Mammary epithelial cell (primary cell): ENCODE data around the gene AGXT.

Experiments
- EZH2 ChIP-seq: IDR thresholded peaks from 2 replicates; pipeline ENCODE4 v1.6.1; 2012; ENCODE audit warnings: low read length, inconsistent platforms, borderline replicate concordance
- TF ChIP-seq, protein P1 (sequence below), 2 donors: IDR thresholded peaks in 1 of 2; conservative IDR thresholded peaks in 1 of 2; 2 replicates each; pipeline ENCODE4 v1.5.1; 2011 to 2012; ENCODE audit warnings: inconsistent platforms in 2 of 2, low read length in 2 of 2, mild to moderate bottlenecking in 2 of 2, control low read depth in 1 of 2, low read depth in 1 of 2; ENCODE audit not compliant: insufficient read depth in 1 of 2; ENCODE audit errors: extremely low read depth in 1 of 2

DNA sequence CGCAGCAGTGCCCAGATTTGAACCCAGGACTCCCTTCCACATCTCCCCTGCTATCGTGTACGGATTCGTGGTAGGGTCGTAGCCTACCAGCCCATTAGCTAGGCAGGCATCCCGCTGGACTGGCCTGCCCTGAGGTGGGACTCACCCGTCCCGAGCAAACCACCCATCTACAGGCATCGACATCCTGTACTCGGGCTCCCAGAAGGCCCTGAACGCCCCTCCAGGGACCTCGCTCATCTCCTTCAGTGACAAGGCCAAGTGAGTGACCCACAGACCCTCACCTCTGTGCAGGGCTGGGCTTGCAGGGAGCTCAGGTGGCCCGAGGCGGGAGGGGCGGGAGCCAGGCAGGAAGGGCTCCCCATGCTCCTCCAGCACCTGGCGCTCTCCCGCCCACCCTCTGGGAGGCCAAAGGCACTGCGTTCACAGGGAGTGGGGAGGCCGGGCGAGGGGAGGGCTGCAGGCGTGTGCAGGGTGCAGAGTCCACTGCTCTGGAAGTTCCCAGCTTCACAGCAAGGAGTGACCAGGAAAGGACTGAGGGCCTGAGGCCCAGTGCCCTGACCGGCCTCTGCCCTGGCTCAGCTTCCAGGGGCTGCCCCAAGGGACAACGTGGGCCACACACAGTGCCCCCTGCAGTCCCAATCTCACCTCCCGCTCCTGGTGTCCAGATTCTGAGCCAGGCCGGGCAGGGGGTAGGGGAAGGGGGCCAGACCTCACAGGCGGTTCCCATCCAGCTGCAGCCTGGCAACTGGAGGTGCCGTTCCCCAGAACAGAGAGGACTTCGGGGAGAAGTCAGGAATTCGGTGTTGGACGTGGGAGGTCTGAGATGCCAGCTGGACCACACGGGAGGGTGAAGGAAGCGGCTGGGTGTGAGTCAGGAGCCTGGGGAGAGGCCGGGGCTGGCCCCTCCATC is 5.4 kb downstream of the AGXT start:
- TF ChIP-seq, protein P1, sequence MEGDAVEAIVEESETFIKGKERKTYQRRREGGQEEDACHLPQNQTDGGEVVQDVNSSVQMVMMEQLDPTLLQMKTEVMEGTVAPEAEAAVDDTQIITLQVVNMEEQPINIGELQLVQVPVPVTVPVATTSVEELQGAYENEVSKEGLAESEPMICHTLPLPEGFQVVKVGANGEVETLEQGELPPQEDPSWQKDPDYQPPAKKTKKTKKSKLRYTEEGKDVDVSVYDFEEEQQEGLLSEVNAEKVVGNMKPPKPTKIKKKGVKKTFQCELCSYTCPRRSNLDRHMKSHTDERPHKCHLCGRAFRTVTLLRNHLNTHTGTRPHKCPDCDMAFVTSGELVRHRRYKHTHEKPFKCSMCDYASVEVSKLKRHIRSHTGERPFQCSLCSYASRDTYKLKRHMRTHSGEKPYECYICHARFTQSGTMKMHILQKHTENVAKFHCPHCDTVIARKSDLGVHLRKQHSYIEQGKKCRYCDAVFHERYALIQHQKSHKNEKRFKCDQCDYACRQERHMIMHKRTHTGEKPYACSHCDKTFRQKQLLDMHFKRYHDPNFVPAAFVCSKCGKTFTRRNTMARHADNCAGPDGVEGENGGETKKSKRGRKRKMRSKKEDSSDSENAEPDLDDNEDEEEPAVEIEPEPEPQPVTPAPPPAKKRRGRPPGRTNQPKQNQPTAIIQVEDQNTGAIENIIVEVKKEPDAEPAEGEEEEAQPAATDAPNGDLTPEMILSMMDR (conservative IDR thresholded peaks at IDR 0.05 in 1 of 2, IDR thresholded peaks at IDR 0.05 in 1 of 2; ENCODE audit: extremely low read depth in 1 of 2, insufficient read depth in 1 of 2, low read depth in 1 of 2, low read length in 2 of 2) = no peak
- TF ChIP-seq EZH2 = no peak
